Kidney epithelial cell (primary cell): ENCODE results near the gene ANXA6. TPM values are rescaled to one million over a fixed set of nuclear protein-coding genes. Genes with fewer than 3 reads are reported as not detected.

Source experiments
- DNase-seq: peaks from one replicate; pipeline ENCODE4 v3.0.0-alpha.2; 2010; ENCODE audit warnings: low read depth
- H3K27me3 ChIP-seq: 2 replicates; pipeline ENCODE4 v1.6.0; 2011; ENCODE audit warnings: low read length; ENCODE audit not compliant: control insufficient read depth, insufficient read depth
- H3K36me3 ChIP-seq: 2 replicates; pipeline ENCODE4 v1.5.1; 2011; ENCODE audit warnings: low read length; ENCODE audit not compliant: control insufficient read depth, insufficient read depth
- H3K4me3 ChIP-seq: 2 replicates; pipeline ENCODE4 v1.5.1; 2011; ENCODE audit warnings: low read depth, mild to moderate bottlenecking, control low read depth, low read length
- total RNA-seq: library from RNA; depleted of rRNA; stranded (reverse); fragments of >200 nt; gene quantifications from 2 replicates; pipeline ENCODE4 v1.2.3, GENCODE V29; 2015
- TF ChIP-seq, protein P1 (sequence below): IDR thresholded peaks from 2 replicates; pipeline ENCODE4 v1.5.1; 2011; ENCODE audit warnings: mild to moderate bottlenecking, moderate library complexity, low read length, control low read depth, inconsistent platforms; ENCODE audit not compliant: insufficient read depth, poor library complexity, severe bottlenecking

Gene ANXA6
- total RNA-seq, 1 donor from 2014 or later = 59.9 TPM

DNA sequence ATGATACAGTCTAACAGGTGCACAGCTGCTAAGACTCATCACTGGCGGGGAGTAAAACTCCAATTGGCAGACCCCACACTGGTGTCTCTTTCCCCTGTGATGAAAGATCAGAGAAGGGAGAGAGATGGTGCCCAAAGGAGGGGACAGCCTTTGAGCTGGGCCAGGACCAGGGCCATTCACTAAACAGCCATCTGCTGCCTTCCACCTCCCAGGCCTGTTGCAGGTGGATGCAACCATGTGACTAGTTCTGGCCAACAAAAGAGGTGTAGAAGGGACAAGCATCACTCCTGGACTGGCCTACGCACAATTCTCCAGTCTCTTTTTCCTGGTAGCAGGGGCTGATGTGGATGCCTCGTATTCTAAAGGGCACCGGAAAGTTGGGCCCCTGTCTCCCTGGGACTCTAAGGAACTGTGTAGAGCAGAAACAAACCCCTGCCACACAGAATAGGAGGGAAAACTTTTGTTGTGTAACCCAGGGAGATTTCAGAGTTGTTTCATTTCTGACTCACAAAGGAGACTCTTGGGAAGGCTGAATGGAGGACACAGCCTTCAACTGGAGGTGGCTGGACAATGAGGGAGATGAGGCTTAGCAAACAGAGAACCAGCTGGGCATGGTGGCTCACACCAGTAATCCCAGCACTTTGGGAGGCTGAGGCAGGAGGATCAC, 103.7 kb downstream of the ANXA6 start:
- TF ChIP-seq, protein P1, sequence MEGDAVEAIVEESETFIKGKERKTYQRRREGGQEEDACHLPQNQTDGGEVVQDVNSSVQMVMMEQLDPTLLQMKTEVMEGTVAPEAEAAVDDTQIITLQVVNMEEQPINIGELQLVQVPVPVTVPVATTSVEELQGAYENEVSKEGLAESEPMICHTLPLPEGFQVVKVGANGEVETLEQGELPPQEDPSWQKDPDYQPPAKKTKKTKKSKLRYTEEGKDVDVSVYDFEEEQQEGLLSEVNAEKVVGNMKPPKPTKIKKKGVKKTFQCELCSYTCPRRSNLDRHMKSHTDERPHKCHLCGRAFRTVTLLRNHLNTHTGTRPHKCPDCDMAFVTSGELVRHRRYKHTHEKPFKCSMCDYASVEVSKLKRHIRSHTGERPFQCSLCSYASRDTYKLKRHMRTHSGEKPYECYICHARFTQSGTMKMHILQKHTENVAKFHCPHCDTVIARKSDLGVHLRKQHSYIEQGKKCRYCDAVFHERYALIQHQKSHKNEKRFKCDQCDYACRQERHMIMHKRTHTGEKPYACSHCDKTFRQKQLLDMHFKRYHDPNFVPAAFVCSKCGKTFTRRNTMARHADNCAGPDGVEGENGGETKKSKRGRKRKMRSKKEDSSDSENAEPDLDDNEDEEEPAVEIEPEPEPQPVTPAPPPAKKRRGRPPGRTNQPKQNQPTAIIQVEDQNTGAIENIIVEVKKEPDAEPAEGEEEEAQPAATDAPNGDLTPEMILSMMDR = no peak
- Histone ChIP-seq H3K4me3 (no peak overlapping the region), H3K27me3 (no peaks in the 10 kb centered on the region), H3K36me3 (peaks cover 1% of the 10 kb centered on the region)
- DNase-seq = no peak

DNA sequence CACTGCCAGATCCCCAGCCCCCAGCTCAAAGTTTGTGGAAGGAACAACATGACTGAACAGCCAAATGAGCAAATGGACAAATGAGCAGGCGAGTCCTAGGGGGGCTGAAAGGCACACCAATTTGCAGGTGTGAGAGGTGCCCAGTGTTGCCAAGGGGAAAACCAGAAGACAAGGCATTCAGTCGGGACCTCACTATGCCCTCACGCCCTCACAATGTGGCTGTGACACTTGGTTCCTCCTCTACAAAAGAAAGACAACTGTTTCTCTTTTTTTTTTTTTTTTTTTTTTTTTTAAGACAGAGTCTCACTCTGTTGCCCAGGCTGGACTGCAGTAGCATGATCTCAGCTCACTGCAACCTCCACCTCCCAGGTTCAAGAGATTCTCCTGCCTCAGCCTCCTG, 104.7 kb downstream of the ANXA6 start:
- no peak for DNase-seq
- TF ChIP-seq, protein P1 = no peak
- Histone ChIP-seq H3K4me3 (no peak overlapping the region), H3K36me3 (peaks cover 3% of the 10 kb centered on the region), H3K27me3 (no peaks in the 10 kb centered on the region)

DNA sequence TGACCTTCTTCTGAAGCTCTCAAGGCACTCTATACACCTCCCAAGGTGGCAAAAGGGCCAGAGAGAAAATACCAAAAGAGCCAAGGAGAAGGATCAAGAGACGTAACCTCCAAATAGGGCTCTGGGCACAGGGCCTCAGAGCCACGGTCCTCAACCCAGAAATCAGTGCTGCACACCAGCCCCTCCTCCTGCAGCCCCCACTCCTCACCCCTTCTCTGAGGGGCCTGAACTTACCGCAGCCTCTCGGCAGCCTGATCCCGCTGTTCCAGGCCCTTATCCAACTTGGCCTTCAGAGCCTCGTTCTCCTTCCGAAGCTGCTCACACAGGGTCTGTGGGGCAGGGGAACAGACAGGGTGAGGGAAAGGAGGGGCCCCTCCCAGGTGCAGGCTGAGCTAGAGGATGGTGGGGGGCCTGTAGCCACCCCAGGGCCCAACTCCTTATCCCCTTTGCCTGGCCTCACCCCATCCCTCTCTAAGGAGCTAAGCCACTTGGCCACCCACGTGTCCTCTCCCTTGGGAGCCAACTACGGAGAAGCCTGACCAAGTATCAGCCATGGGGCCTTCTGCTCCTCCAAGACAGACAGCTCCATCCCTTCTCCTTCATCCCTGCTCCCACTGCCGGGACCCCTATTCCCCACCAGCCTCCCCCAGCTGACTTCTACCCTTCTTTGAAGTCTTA, 105.5 kb downstream of the ANXA6 start:
- H3K4me3 ChIP-seq = no peak overlapping the region
- no peaks in the 10 kb centered on the region for H3K27me3 ChIP-seq
- peaks cover 3% of the 10 kb centered on the region for H3K36me3 ChIP-seq
- TF ChIP-seq, protein P1 = no peak
- no peak for DNase-seq

DNA sequence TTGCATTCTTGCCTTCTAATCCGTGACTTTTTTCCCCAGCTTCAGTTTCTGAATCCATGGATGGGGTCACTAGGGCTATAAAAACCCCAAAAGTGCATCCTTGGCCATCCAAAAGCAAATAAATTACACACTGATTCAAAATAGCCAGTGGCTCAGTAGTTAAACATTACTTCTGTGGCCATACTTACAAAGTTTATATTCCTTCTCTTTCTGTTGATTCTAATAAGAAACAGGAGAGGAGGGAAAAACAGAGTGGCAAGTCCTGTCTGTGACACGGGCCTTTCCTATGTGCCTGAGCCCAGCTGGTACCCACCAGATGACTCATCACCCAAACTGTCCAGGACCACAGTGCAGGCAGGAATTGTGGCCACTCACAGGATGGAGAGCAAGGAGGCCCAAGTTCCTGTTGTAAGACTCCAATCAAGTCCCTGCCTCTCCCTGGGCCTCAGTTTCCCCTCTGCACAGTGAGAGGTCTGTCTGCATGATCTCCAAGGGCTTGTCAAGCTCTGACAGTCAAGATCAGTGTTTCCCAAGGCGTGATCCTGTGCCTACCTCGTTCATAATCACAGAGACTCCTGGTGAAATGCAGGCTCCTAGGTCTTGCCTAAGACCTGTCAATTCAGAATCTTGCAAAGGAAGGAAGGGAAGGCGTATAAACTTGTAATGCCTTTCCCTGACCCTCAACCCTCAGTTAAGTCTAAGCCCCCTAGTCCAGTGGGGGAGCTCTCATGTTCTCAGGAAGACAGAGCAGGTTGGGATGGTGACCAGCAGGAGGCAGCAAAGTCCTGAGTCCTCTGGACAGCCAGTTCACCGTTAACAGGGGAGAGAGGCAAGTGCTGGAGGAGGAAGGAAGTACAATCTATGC, 106.3 kb downstream of the ANXA6 start:
- Histone ChIP-seq H3K36me3 (peaks cover 3% of the 10 kb centered on the region), H3K27me3 (no peaks in the 10 kb centered on the region), H3K4me3 (no peak overlapping the region)
- DNase-seq = no peak
- TF ChIP-seq, protein P1 = peak; percentile 86

Other genes with a start within 250 kb of the ANXA6 start
- gene GPX3, start 137.2 kb downstream of the ANXA6 start, total RNA-seq = 5.5 and 6.3 TPM in 2 replicates
- gene TNIP1, start 76.7 kb downstream of the ANXA6 start, total RNA-seq = 454 and 530 TPM in 2 replicates
- 3.1 and 4.4 TPM in 2 replicates for gene CCDC69, start 66.3 kb upstream of the ANXA6 start, total RNA-seq
- gene GM2A, start 95.4 kb upstream of the ANXA6 start, total RNA-seq = 19.0 and 24.6 TPM in 2 replicates
- not detected in 2 replicates for gene SLC36A3, start 146.0 kb upstream of the ANXA6 start, total RNA-seq
- not detected in 2 replicates for gene SLC36A2, start 189.8 kb upstream of the ANXA6 start, total RNA-seq